T-helper 1 cell (primary cell): ENCODE measurements around the gene PEX5L.
A peak's percentile ranks its signal among the peaks of the same experiment; 100 is the strongest.

Experiments
- DNase-seq, 5 donors: peaks; one replicate each; pipeline ENCODE4 v3.0.0-alpha.2; 2012 to 2020

Gene PEX5L

DNA sequence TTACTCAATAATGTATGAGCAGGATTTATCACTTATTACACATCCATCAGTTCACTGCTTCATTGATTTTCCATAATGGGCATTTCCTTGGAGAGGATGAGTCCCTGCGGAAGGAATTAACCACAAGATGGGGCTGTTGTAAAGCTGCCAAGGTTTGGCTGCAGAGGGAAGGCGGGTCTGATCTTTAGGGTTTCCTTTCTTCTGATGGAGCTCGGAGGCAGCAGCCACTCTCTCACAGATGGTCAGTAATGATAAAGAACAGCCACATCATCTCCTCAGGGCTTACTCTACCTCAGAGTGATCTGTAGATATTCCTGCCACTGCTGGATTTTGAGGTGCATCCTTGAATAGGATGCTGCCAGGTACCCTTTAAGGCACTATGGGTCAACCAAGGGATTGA is 268.7 kb downstream of the PEX5L start:
- DNase-seq: no peak

GRCh38 chr3:179766416-179767133 is 270.2 kb downstream of the PEX5L start:
- DNase-seq: no peak

DNA sequence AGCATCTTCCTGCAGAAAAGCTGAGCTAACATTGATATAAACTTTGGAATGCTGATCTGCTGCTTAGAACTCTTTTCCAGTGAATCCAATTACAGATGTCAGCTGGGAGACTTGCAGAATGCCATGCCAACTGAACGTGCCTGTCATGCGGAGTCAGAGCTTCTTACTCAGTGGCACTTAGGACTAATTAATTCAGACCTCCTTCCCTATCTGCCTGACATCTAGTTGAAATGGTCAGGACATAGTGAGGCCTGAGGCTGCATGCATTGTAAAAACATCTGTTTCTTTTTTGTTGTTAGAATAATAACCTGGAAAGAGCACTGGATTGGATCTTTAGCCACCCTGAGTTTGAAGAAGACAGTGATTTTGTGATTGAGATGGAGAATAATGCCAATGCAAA is 271.3 kb downstream of the PEX5L start:
- DNase-seq: no peak

GRCh38 chr3:179760944-179761343 is 275.8 kb downstream of the PEX5L start:
- DNase-seq: no peak

DNA sequence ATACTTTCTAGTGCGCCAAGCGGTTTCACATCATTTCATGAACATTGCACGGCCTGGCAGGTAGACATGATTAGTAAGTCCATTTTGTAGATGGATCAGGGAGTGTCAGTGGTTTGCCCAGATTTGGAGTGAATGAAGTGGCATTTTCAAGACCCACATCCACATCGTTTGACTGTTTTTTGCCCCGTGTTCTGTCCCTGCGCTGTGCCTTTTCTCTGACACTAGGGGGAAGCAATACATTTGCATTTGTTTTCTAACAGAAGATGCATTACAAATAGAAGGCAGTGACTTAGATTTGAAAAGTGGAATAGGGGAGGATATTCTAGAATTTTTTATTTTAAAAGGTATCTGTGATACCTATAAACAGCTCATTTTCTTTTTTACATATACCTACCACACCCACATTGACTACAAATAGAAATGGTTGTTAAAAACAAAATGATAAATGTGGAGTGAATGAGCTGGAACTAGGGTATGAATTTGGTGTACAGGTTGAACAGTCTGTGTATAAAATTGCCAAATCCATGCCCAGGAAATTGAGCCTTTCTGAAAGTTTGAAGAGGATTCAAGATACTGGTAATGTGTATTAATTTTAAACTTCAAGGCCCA is 285.9 kb downstream of the PEX5L start:
- peak in 1 of 5 donors; percentile 14 for DNase-seq

GRCh38 chr3:179745716-179746115 is 291.0 kb downstream of the PEX5L start:
- no peak for DNase-seq

DNA sequence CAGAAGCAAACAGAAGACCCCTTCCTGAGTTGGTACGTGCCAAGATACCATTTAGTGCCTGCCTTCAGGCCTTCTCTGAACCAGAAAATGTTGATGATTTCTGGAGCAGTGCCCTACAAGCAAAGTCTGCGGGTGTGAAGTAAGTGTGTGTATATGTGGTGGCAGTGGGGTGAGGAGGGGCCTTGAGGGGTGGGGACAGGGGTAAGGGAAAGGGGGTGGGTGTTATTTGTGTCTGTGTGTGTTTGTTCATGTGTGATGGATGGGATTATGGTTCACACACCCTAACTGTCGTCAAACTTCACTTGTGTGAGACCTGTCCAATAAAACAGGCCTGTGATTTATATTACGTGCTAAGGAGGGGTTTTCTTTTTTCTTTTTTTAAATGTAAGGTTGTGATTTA is 291.7 kb downstream of the PEX5L start:
- DNase-seq: no peak
